Lower lobe of right lung (tissue), 2 donors: ENCODE results near the gene KCNQ1. TPM values are rescaled to one million over a fixed set of nuclear protein-coding genes. Genes with fewer than 3 reads are reported as not detected.

ENCODE experiments used
- ATAC-seq, 2 donors: fragments of 200-7000 bp; cut with Tn5 transposase; one replicate each; pipeline ENCODE4 v1.9.1; 2020 to 2022; ENCODE audit warnings: mild to moderate bottlenecking in 2 of 2, moderate library complexity in 2 of 2
- DNase-seq: peaks from one replicate; pipeline ENCODE4 v3.0.0-alpha.2; 2020
- H3K27ac ChIP-seq: fragments of 200-600 bp; one replicate; pipeline ENCODE4 v1.8.0; 2022
- H3K27me3 ChIP-seq: fragments of 200-600 bp; one replicate; pipeline ENCODE4 v1.8.0; 2022; ENCODE audit warnings: low read depth
- H3K36me3 ChIP-seq: fragments of 200-600 bp; one replicate; pipeline ENCODE4 v1.8.0; 2022; ENCODE audit warnings: mild to moderate bottlenecking
- H3K4me1 ChIP-seq: fragments of 200-600 bp; one replicate; pipeline ENCODE4 v1.8.0; 2022
- H3K4me3 ChIP-seq: fragments of 200-600 bp; one replicate; pipeline ENCODE4 v1.8.0; 2022; ENCODE audit warnings: mild to moderate bottlenecking
- H3K9me3 ChIP-seq: fragments of 200-600 bp; one replicate; pipeline ENCODE4 v1.8.0; 2022
- intact Hi-C: fragments of 100-400 bp; cut with DNase I; formaldehyde crosslinking; loops from one replicate; pipeline ENCODE4 v1.11.0; 2022
- total RNA-seq: library from RNA; stranded (reverse); fragmentation: NEBNext Ultra II Directional; extraction: Animal tissue kit (Norgen Biotek cat#: 25700); gene quantifications from one replicate; pipeline ENCODE4 v1.2.1, GENCODE V29; 2021
- TF ChIP-seq, protein P1 (sequence below): fragments of 200-600 bp; IDR thresholded peaks from one replicate; pipeline ENCODE4 v1.8.0; 2022; ENCODE audit warnings: antibody characterized with exemption, mild to moderate bottlenecking
- donor health status: DM: no; HTN: yes; CAD: no; lungs with severe emphysema.

Gene KCNQ1
- total RNA-seq, 1 donor from 2014 or later: 51.0 TPM

DNA sequence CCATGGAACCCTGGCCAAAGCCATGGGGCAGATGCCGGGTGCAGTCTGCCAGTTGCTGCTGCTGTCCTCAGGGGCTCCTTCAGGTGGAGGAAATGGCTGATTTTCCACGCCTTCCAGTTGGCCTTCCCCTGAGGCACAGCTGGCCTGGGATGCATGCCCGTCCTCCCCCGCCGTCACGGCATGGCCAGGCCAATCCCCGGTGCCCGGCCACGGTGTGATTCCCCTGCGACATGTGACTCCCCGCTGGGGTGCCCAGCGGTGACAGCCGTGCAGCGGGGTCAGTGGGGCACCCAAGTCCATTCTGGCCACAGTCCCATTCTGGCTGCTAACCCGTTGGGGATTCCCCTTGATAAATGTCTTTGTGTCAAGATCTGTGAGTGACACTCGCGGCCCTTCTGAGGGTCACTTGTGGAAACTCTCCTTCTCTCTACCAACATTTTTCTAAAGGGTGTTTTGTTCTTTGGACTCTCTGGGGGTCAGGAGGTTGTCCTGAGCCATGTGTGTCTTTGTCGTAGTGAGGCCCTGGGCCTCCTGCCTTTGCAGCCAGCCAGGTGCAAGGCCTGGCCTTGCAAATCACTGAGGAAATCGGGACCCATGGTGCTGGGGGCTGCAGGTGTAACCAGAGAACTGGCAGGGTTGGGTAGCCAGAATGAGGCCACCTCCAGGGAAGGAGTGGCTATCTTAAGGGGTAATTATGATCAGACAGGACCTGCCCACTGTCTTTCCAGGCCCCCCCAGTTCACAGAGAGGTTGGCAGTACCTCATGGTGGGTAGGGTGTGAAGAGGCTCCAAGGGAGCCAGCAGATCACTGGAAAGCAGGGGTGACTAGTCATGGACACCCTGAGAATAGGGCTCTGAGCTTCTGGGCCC lies 217.9 kb downstream of the KCNQ1 start:
- no peaks in the 10 kb centered on the region for H3K4me1 ChIP-seq
- no peak overlapping the region for H3K4me3 ChIP-seq
- no peak overlapping the region for H3K27ac ChIP-seq
- TF ChIP-seq, protein P1, sequence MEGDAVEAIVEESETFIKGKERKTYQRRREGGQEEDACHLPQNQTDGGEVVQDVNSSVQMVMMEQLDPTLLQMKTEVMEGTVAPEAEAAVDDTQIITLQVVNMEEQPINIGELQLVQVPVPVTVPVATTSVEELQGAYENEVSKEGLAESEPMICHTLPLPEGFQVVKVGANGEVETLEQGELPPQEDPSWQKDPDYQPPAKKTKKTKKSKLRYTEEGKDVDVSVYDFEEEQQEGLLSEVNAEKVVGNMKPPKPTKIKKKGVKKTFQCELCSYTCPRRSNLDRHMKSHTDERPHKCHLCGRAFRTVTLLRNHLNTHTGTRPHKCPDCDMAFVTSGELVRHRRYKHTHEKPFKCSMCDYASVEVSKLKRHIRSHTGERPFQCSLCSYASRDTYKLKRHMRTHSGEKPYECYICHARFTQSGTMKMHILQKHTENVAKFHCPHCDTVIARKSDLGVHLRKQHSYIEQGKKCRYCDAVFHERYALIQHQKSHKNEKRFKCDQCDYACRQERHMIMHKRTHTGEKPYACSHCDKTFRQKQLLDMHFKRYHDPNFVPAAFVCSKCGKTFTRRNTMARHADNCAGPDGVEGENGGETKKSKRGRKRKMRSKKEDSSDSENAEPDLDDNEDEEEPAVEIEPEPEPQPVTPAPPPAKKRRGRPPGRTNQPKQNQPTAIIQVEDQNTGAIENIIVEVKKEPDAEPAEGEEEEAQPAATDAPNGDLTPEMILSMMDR: no peak
- H3K27me3 ChIP-seq: no peaks in the 10 kb centered on the region
- H3K36me3 ChIP-seq: peaks cover 14% of the 10 kb centered on the region
- DNase-seq (no peak), ATAC-seq (no peak)
- peaks cover 24% of the 10 kb centered on the region for H3K9me3 ChIP-seq
- intact Hi-C loops: no loop called here

DNA sequence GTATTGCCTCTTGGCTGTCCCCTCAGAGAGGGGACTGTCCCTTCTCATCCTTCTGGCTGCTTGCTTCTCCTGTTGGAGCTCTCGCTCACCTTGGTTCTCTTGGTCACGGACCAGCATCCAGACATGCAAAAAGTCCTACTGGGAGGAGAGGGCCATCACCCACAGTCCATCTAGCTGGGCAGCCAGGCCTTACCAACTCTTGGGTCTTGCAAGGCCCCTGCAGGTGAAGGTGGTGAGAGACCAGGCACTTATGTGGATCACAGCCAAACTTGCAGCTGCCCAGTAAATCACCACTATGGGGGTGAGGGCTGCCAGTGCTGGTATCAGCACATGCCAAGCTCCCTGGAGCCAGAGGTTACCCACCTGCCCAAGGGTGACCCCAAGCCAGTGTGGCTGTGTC lies 218.7 kb downstream of the KCNQ1 start:
- H3K36me3 ChIP-seq: peaks cover 14% of the 10 kb centered on the region
- intact Hi-C loops: no loop called here
- no peak for ATAC-seq
- peaks cover 16% of the 10 kb centered on the region for H3K9me3 ChIP-seq
- H3K4me3 ChIP-seq: no peak overlapping the region
- TF ChIP-seq, protein P1: no peak
- no peaks in the 10 kb centered on the region for H3K4me1 ChIP-seq
- H3K27ac ChIP-seq: no peak overlapping the region
- no peak for DNase-seq
- no peaks in the 10 kb centered on the region for H3K27me3 ChIP-seq

GRCh38 chr11:2663915-2664314 lies 219.1 kb downstream of the KCNQ1 start:
- no peaks in the 10 kb centered on the region for H3K4me1 ChIP-seq
- H3K27me3 ChIP-seq: no peaks in the 10 kb centered on the region
- intact Hi-C loops: no loop called here
- peaks cover 15% of the 10 kb centered on the region for H3K9me3 ChIP-seq
- DNase-seq (no peak), ATAC-seq (no peak)
- H3K4me3 ChIP-seq: no peak overlapping the region
- TF ChIP-seq, protein P1: no peak
- no peak overlapping the region for H3K27ac ChIP-seq
- H3K36me3 ChIP-seq: peaks cover 14% of the 10 kb centered on the region

DNA sequence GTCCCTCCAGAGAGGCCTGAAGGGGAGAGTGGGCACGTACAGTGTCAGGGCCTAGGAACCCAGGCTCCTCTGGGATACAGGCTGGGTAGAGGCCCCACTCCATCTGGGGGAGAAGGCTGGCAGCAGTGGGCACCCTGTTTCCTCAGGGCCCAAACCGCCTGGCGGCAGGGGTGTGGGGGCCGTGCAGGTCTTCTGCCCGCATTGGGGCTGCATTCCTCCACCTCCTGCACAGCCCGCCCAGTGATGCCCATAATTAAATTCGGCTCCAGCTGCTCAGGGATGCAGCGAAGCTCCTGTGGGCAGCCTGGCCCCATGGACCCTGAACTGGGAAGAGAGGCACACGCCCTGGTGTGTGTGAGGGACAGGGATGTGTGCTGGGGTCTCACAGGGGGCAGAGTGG lies 219.6 kb downstream of the KCNQ1 start:
- intact Hi-C loops: no loop called here
- ATAC-seq: no peak
- H3K9me3 ChIP-seq: peaks cover 15% of the 10 kb centered on the region
- no peak overlapping the region for H3K27ac ChIP-seq
- H3K4me1 ChIP-seq: no peaks in the 10 kb centered on the region
- H3K36me3 ChIP-seq: peaks cover 14% of the 10 kb centered on the region
- no peak for DNase-seq
- no peak overlapping the region for H3K4me3 ChIP-seq
- H3K27me3 ChIP-seq: no peaks in the 10 kb centered on the region
- TF ChIP-seq, protein P1: no peak

GRCh38 chr11:2664791-2665525 lies 220.2 kb downstream of the KCNQ1 start:
- H3K36me3 ChIP-seq: peaks cover 14% of the 10 kb centered on the region
- no peak for DNase-seq
- ATAC-seq: no peak

More at GRCh38 chr11:2664791-2665525, 220.2 kb downstream of the KCNQ1 start:
- intact Hi-C loops: no loop called here
- Histone ChIP-seq H3K27me3 (no peaks in the 10 kb centered on the region), H3K27ac (no peak overlapping the region), H3K4me3 (no peak overlapping the region), H3K9me3 (peaks cover 12% of the 10 kb centered on the region), H3K4me1 (no peaks in the 10 kb centered on the region)
- TF ChIP-seq, protein P1: no peak
